Measurements from ENCODE around the gene PLEKHA4.
"Not testable (repeated sequence)": the region's sequence is repeated elsewhere in the genome, so short reads cannot be mapped to it uniquely, and the experiment has no call there.

Gene PLEKHA4, protein sequence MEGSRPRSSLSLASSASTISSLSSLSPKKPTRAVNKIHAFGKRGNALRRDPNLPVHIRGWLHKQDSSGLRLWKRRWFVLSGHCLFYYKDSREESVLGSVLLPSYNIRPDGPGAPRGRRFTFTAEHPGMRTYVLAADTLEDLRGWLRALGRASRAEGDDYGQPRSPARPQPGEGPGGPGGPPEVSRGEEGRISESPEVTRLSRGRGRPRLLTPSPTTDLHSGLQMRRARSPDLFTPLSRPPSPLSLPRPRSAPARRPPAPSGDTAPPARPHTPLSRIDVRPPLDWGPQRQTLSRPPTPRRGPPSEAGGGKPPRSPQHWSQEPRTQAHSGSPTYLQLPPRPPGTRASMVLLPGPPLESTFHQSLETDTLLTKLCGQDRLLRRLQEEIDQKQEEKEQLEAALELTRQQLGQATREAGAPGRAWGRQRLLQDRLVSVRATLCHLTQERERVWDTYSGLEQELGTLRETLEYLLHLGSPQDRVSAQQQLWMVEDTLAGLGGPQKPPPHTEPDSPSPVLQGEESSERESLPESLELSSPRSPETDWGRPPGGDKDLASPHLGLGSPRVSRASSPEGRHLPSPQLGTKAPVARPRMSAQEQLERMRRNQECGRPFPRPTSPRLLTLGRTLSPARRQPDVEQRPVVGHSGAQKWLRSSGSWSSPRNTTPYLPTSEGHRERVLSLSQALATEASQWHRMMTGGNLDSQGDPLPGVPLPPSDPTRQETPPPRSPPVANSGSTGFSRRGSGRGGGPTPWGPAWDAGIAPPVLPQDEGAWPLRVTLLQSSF

DNA sequence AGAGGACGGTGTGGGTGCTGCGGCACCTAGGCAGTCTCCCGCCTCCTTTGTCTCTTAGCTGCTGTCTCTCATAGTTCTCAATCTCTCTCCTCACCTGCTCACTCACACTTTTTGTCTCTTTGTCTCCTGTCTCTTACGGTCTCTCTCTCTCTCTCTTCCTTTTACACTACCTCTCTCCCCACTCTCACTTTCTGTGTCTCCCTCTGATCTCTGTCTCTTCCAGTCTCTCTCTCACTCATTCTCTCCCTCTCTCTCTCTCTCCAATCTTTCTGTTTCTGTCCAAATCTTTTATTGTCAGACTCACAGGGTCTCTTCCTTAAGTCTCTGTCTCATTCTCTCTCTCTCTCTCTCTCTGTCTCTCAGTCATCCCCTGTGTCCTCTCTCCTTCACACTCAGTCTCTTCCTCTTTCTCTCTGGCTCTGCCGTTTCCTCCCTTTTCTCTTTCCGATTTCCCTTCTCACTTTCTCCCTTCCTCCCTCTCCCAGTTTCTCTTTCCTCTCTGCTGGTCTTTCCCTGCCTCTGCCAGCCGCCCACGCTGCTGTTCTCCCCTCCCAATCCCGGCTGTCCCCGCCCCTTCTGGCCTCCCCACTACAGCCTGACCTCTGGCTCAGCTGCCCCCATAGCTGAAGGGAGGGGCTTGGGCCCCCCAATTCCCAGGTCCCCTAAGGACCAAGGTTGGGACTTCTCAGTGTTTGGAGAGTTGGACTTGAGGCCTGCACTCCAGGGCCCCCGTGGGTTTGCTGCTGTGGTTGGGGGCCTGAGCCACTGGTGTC, at the start of gene PLEKHA4:
PLEKHA4 (minus strand) TSS at position 504 of the 773 bp plus-strand sequence. CDS start 997 bp downstream, outside the sequence.
- FAIRE-seq, result no peak

DNA sequence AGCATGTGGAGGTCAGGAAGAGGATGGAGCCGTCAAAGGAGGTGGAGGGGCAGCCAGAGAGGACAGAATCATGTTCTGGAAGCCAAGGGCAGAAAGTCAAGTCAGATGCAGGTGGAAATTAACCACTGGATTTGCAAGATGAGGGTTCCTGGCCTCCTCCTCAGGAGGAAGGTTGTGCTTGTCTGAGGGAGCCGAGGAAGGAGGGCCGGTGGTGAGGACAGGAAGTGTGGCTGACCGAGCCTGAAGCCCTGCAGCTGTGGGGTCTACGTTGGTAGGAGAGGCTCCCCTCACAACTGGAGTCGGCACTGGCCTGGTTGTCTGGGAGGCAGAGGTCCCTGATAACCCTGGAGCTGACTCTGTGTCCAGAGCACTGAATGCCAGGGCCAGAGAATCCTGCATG, 49.7 kb upstream of the PLEKHA4 start:
- no peak for FAIRE-seq

DNA sequence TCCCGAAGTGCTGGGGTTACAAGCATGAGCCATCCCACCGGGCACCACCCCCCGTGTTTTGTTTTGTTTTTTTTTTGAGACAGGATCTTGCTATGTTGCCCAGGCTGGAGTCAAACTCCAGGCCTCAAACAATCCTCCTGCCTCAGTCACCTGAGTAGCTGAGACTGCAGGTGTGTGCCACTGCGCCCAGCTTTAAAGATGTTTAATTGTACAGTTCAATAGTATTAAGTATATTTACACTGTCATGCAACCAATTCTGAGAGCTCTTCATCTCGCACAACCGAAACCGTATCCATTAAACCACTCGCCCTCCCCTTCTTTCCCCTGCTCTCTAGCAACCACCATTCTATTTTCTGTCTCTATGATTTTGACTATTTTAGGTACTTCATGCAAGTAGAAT, 47.3 kb upstream of the PLEKHA4 start:
- no peak for FAIRE-seq

DNA sequence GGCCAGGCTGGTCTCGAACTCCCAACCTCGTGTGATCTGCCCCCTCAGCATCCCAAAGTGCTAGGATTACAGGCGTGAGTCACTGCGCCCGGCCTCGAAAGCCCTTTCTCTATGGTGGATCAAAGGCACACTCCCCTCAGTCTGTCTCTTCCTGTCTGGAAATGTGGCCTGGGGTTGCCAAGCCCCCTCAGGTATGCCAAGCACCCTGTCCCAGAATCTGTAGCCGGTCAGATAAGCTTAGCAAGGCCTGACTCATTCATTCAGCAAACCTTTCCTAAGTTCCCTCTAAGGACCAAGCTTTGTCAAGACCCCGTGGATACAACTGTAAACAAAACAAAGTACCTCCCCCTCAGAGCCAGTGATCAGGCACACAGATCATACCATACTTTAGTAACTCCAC, 45.8 kb upstream of the PLEKHA4 start:
- no peak for FAIRE-seq

DNA sequence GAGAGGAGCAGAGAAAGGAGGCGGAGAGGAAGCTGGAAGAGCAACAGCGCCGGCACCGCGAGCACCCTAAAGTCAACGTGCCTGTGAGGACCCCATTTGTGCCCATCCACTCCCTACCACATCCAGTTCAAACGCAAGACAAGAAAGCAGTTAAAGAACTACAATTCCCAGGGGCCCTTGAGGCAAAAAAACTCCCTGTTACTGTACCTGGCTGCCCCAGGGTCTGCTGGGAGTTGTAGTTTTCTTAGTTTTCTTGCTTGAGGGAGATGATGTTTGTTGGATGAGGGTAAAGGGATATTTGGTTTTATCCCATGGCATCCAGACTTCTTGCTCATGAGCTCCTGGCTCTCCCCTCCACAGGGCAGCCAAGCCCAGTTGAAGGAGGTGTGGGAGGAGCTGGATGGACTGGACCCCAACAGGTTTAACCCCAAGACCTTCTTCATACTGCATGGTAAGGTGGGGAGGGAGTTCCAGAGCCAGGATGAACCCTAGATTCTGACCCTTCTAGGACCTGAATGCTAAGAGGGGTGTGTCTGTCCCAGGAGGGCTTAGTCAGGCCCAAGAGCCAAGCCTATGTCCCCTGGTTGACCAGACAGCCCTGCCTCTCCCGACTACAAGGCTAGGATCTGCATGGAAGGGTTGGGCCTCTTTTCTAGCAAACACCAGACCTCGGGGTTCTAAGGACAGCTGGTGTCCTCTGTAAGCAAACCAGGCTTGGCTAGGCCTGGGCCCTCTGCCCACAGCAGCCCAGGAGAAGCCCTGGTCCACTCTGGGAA, 44.9 kb upstream of the PLEKHA4 start:
- no peak for FAIRE-seq

DNA sequence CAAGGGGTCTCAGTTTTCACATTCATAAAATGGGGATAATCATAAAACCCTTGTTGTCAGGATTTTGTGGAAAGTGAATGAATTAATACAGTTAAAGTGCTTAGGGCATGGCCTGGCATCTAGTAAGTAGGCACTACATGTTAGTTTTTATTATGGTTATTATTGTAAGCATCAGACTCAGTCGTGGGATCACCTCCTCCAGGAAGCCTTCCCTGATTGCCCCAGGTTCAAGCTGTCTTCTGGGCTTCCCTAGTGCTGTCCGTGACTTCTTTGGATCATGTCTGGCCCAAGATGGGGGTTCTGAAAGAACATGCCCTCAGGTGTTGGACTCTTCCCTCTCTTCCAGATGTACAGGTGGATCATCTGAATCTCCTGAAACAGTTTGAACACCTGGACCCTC, 42.4 kb upstream of the PLEKHA4 start:
- no peak for FAIRE-seq

DNA sequence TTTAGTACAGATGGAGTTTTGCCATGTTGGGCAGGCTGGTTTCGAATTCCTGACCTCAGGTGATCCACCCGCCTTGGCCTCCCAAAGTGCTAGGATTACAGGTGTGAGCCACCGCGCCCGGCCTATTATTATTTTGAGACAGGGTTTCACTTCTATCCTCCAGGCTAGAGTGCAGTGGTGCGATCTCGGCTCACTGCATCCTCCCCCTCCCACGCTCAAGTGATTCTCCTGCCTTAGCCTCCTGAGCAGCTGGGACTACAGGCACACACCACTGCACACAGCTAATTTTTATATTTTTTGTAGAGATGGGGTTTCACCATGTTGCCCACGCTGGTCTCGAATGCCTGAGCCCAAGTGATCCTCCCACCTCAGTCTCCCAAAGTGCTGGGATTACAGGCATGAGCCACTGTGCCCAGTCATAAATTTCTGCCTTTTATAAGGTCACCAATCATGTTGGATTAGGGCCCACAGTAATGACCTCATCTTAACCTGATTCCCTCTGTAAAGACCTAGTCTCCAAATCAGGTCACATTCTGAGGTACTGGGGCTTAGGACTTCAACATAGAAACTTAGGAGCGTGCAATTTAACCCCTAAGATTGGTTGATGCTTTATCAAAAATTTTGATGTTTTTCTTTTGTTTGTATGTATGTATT, 41.1 kb upstream of the PLEKHA4 start:
- not testable (repeated sequence) for FAIRE-seq

DNA sequence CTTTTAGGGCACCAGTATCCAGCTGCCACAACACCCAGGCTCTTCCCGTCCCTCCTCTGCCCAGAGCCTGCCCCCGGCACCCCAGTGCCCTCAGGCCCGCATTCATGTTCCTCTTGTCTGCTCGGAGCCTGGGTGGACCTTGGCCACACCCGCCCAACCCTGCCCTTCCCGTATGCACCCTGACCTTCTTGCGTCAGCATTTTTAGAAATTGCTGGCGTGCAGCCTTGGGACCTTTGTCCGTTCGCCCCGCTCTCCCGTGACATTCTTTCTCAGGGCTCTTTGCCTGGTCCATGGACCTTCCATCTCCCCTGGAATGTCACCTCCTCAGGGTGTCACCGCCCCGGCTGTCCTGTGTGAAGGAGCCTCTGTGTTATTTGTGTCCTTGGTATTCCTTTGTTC, 39.3 kb upstream of the PLEKHA4 start:
- no peak for FAIRE-seq

DNA sequence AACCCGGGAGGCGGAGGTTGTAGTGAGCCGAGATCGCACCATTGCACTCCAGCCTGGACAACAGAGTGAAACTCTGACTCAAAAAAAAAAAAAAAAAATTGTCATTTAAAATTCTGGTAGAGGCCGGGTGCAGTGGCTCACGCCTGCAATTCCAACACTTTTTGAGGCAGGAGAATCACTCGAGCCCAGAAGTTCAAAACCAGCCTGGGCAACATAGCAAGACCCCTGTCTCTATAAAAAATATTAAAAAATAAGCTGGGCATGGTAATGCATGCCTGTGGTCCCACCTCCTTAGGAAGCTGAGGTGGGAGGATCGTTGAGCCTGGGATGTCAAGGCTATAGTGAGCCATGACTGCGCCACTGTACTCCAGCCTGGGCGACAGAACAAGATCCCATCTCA, 37.9 kb upstream of the PLEKHA4 start:
- no peak for FAIRE-seq

DNA sequence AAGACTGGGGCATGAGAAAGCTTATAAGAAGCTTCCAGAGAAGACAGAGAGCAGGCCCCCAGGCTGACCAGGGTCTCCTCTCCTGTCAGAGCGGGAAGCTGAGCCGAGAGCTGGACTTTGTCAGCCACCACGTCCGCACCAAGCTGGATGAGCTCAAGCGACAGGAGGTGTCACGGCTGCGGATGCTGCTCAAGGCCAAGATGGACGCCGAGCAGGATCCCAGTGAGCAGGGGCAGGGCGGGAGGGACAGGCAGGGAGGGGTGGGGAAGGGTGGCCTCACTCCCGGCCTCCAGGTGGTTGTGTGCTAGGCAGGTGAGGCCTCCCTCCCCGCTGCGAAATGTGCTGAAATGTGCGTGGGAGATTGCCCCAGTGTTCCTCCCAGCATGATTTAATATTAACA, 37.2 kb upstream of the PLEKHA4 start:
- FAIRE-seq, result no peak

DNA sequence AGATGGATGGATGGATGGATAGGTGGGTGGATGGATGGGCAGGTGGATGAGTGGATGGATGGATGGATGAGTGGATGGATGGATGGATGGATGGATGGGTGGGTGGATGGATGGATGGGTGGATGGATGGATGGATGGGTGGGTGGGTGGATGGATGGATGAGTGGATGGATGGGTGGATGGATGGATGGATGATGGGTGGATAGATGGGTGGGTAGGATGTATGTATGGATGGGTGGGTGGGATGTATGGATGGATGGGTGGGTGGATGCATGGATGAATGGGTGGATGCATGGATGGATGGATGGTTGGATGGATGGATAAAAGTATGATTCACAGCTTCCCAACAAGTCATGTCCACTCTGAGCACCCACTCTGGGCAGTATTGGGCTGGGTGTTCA, 35.4 kb upstream of the PLEKHA4 start:
- FAIRE-seq, result not testable (repeated sequence)

DNA sequence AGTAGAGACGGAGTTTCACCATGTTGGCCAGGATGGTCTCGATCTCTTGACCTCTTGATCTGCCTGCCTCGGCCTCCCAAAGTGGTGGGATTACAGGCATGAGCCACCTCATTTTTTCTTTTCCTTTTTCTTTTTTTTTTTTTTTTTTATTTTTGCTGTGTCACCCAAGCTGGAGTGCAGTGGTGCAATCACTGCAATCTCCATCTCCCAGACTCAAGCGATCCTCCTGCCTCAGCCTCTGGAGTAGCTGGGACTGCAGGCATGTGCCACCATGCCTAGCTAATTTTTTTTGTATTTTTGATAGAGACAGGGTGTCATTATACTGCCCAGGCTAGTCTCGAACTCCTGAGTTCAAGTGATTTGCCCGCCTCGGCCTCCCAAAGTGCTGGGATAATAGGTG, 33.9 kb upstream of the PLEKHA4 start:
- FAIRE-seq, result not testable (repeated sequence)

DNA sequence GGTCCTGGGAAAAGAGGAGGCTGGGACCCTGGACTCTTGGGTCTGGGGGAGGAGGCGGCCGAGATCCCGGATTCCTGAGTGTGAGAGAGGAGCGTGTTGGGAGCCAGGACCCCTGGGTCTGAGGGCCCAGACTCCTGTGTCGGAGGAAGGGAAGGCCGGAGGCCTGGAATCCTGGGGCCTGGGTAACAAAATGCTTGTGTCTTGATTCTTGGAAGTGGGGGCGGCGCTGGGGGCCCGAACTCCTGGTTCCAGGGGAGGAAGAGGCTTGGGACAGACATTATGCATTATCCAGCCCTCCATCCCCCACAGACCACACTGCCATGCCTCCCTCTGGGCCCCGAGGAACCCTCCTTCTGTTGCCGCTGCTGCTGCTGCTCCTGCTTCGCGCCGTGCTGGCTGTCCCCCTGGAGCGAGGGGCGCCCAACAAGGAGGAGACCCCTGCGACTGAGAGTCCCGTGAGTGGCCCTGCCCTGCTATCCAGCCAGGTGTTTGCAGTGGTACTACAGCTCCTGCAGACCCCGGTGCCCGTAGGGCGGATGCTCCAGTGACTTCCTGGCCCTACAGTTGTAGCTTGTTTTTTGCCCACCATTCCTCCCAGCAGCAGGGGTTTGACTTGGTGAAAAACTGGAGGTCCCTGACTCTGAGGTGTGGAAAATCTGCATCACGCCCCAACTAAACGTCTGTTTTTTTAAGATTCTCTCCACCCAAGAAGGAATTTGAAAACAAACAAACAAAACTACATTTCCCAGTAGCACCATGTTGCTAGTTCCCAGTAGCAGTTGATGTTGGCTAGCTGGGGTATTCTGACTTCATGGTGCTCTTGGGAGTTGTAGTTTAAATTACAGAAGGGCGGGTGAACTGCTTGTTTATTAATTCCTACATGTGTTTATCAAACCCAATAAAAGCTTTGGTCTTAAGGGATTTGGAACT, 32.3 kb upstream of the PLEKHA4 start:
- no peak for FAIRE-seq

DNA sequence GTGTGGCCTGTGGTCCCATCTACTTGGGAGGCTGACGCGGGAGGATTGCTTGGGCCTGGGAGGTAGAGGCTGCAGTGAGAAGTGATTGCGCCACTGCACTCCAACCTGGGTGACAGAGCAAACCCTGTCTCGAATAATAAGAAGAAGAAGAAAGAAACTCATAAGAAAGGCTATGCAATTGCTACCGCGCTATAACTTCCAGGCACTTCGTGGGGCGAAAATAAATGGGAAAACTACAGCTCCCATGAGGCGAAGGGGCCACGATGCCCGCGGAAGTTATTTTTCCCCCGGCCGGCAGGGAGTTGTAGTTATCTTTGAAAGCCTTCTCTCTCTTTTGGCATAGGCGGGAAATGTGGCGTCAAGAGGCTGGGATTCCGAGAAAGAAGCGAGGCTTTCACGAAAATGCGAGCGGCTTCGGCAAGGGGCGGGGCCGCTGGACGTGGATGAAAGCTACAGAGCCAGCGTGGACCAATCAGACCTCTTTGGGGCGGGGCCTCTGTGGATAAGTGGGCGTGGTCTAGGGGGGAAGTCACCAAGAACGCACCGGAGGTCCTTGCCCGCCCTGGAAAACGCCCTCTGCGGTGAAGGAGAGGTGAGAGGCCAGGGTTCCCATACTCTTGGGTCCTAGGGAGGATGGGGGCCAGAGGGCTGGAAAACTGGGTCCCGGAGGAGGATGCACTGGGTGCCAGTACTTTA, 31.5 kb upstream of the PLEKHA4 start, which contains the start of gene NUCB1:
NUCB1 (plus strand) TSS at position 532 of the 696 bp plus-strand sequence. CDS start 485 bp downstream, outside the sequence.
- peak; percentile 79 for FAIRE-seq

DNA sequence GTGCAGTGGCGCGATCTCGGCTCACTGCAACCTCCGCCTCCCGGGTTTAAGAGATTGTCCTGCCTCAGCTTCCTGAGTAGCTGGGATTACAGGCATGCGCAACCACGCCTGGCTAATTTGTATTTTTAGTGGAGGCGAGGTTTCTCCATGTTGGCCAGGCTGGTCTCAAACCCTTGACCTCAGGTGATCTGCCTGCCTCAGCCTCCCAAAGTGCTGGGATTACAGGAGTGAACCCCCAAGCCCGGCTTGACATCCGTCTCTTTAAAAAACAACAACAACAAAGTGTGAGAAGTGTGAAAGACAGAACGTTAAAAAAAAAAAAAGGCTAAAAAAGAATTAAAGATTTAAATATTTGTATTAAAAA, 31.0 kb upstream of the PLEKHA4 start:
- not testable (repeated sequence) for FAIRE-seq

DNA sequence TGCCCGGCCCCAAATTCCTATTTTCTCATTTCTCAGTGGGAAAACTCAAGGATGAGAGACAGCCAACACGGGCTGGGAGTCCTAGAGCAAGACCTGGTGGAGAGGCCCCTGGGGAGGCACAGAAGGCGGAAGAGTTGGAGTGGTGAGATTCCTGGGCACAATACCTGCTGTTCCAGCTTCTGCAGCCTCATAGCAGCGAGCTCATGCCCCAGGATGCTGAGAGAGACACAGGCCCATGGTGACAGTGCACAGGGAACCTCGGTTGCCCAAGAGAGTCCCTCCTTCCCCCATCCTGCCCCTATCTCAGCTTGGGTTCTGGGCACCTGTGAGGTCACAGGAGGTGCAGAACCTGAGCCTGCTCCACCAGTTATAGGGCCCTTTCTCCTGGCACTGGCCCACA, 28.8 kb upstream of the PLEKHA4 start:
- no peak for FAIRE-seq

DNA sequence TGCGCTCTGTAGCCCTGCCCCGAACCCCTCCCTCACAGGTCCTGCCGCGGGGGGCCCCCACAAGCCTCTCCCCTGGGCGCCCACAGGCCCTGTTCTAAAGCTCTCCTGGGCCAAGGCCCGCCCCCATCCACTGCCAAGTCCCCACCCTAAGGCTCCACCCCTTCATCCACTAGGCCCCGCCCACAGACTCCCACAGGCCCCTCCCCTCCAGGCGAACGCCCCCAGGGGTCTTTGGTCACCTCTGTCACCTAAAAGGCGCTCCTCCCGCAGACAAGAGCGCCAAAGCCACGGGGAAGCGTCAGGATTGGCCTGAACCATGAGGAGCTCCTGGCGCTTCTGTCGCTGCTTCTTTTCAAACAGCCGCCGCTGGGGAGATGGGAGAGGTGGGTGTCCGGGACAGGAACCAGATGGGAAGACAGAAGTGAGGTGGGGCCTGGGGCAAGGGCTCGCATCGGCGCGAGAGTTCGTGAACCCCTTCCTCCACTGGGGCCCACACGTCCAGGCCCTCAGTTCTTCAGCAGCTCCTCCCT, 27.8 kb upstream of the PLEKHA4 start:
- FAIRE-seq, result no peak

DNA sequence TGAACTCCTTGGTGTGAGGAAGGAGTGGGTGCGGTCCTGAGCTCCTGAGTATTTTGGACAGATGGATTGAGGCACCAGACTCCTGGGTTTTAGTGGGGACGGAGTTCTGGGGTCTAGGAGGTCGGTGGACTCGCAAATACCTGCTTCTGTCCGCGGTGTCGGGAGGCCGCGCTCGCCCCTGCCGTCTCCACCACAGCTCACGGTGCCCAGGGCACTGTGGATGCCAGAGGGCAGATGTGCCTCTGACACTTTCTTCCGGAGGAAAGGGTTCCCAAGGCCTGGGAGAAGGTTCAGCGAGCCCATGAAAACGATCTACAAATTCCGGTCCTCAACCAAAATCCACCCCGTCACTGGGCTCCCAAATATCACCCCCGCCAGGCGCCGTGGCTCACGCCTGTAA, 26.8 kb upstream of the PLEKHA4 start:
- no peak for FAIRE-seq

DNA sequence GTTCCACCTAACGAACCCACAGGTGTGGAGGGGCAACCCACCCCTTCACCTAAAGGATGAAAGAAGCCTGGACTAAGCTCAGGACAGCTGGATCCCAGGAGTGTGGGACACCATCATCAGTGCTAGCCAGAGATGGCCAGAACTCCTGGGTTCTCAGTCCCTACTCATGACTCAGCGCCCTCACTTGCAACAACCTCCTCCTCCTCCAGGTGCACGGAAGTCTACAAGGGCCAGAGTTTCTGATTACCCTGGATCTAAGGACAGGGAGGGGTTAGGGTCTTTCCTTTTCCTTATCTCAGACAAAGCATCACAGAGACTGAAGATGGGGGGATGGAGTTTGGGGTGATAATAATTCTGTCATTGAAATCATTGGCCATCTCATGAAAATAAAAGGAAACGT, 22.1 kb upstream of the PLEKHA4 start:
- FAIRE-seq, result no peak

DNA sequence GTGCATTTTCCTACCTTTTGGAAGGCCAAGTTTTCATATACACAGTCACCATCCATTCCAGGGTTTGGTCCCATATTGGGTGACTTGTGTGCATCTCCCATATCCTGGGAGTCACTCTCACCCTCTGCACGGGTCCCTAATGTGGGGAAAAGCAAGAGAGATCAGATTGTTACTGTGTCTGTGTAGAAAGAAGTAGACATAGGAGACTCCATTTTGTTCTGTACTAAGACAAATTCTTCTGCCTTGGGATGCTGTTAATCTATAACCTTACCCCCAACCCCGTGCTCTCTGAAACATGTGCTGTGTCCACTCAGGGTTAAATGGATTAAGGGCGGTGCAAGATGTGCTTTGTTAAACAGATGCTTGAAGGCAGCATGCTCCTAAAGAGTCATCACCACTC, 21.1 kb upstream of the PLEKHA4 start:
- not testable (repeated sequence) for FAIRE-seq
